HG02885 (cell line): ENCODE measurements around the gene CTCFL.
A peak's percentile ranks its signal among the peaks of the same experiment; 100 is the strongest.

Experiments used
- ATAC-seq: cut with Tn5 transposase; IDR thresholded peaks from one replicate; pipeline ENCODE4 v1.9.1; 2021; ENCODE audit warnings: mild to moderate bottlenecking; ENCODE audit not compliant: unreplicated experiment, poor library complexity

Gene CTCFL

GRCh38 chr20:57469418-57470211 lies 55.3 kb downstream of the CTCFL start:
- ATAC-seq, result no peak

DNA sequence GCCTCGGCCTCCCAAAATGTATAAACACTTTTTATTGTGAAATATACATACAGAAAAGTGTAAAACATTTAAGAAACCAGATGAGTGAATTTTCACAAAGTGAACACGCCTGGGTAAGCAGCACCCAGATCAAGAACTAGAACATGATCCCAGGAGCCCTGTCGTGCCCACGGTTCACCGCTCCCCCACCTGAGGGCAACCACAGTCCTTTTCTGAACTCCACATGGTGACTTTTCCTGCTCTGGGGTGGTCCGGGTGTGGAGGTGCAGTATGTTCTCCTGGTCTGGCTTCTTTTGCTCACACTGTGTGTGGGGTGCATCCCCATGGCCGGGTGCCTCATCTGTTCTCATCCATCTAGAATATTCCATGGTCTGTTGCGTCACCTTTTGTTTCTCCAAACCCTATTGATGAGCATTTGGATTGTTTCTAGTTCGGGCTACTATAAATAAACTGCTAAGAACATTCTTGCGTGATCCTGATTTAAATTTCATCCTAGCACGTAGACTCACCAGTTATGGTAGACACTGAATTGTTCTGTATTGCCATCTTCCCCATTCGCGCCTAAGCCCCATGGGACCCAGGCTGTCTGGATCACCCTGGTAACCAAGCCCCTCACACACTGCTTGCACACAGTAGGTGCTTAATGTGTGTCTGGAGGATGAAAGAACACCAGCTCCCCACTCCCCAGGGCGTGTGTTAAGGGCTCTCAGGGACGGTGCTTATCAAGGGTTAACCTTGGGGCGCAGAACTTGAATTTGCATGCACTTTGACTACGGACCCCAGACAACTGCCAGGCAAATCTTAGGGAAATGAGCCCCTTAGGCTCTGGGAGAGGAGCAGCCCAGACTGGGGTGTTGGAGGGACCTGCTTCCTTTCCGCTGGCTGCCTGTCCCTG lies 56.2 kb downstream of the CTCFL start:
- no peak for ATAC-seq

DNA sequence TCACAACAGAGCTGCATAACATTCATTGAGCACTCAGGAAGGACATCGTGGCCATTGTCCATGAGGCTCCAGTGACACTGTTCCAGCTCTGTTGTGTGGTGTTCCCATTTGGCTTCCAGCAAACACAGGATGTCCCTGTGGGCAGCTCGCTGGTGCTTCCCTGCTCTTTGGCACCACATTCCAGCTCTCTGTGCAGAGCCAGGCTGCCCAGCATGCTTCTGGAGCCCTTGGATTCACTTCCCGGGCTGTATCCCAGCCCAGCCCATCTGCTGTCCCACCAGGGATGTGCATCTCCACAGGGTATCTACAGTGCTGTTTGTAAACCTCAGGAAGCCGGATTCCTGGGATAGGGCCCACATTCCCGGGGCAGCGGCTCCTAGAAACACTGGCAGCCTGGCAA lies 57.2 kb downstream of the CTCFL start:
- ATAC-seq, result no peak

GRCh38 chr20:57465943-57466342 lies 59.0 kb downstream of the CTCFL start:
- no peak for ATAC-seq

GRCh38 chr20:57465486-57465885 lies 59.5 kb downstream of the CTCFL start:
- ATAC-seq, result no peak

DNA sequence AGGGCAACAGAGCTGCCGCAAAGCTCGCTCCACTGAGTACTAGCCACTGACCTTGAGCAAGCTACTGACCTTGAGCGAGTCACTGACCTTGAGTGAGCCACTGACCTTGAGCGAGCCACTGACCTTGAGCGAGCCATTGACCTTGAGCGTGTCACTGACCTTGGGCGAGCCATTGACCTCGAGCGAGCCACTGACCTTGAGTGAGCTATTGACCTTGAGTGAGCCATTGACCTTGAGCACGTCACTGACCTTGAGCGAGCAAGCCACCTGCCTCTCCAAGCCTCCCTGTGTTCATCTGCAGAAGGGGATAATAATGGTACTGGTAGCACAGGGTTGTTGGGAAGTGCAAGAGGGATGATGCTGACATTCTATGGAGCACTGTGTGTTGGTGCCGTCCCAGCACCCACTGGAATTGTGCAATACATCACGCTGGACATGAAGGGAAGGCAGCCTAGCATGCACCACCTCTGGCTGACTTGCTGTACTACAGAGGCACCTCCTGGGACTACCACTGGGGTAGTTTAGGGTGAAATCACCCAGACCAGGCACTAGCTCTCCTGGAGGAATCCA lies 60.2 kb downstream of the CTCFL start:
- no peak for ATAC-seq

DNA sequence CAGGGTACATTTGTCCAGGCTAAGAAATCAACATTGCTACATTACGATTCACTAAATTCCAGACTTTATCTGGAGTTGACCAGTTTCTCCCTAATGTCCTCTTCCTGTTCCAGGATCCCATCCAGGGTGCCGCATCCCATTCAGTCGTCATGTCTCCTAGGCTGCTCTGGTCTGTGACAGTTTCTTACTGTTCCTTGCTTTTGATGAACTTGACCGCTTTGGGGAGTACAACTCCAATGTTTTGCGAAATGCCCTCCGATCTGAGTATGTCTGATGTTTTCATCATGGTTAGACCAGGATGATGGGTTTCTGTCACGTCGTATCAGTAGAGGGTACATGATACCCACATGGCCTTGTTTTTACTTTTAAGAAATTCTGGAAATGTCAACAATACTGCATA lies 62.2 kb downstream of the CTCFL start:
- no peak for ATAC-seq

GRCh38 chr20:57461726-57462125 lies 63.2 kb downstream of the CTCFL start:
- no peak for ATAC-seq

- ATAC-seq, result no peak
These were observed 64.0 kb downstream of the CTCFL start for GRCh38 chr20:57460781-57461465.

DNA sequence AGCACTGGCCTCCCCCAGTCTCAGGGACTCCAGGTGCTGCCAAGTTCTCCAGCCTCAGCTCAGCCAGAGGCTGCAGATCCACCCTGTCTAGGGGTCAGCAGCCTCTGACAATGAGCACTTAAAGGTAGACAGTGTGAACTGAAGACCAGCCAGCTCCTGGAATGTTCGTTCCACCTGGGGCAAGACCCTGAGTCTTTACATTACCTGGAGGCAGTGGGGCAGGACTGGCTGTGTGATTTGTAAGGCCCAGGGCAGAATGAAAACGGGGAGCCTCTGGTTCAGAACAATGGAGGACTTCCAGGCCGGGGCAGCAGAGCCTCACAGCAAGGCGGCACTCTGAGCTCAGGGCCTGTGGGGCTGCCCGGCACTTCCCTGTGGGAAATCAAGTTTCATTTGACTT lies 65.0 kb downstream of the CTCFL start:
- ATAC-seq, result no peak

DNA sequence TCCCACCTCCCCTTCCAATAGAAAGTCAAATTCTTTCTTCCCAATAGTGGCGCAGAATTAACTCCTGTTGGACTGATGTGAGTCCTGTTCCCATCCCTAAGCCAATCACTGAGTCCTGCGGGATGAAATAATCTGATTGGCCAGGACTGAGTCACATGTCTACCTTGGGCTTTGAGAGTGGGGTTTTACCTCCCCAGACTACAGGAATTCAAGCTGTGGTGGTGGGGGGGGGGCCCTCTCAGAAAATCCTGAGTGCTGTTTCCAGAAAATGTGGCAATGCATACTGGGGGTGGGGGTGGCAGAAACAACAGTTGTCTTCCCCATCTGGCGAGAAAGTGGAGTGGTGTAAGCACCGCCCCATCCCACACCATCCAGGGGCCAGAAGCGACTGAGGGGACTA lies 65.7 kb downstream of the CTCFL start:
- no peak for ATAC-seq

- no peak for ATAC-seq
These were observed 66.4 kb downstream of the CTCFL start for GRCh38 chr20:57458400-57459160.

DNA sequence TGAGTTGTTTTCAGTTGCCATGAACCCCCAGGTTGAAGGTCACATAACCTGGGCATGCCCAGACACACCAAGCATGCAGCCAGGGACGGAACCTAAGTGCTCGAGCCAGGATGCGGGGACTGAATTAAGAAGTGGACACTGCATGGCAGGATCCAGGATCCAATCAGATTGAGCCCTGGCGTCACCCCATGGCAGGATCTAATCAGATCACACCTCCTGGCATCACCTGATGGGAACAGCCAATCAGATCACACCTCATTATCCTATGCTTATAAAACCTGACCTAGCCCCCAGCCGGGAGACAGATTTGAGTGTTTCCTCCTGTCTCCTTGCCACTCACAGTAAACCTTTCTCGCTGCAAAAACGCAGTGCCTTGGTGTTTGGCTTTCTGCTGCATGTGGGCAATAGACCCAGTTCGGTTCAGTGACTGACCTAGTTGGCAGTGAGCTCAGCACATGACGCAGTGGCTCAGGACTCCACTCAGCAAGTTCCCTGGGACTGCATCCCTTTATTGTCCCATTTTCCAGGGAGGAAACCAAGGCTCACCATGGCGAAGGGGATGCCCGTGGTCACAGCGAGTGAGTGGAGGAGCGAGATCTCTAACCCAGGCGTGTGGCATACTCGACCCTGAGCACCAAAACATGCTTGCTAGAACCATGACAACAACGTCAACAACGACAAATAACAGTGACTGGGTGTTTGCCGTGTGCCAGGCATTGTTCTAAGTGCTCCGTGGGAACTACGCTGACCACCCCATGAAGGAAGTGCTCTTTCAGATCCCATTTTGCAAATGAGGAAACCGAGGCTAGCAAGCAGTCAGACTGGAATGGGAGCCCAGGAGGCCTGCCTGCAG lies 67.5 kb downstream of the CTCFL start:
- no peak for ATAC-seq

GRCh38 chr20:57456116-57456515 lies 68.8 kb downstream of the CTCFL start:
- ATAC-seq, result no peak

DNA sequence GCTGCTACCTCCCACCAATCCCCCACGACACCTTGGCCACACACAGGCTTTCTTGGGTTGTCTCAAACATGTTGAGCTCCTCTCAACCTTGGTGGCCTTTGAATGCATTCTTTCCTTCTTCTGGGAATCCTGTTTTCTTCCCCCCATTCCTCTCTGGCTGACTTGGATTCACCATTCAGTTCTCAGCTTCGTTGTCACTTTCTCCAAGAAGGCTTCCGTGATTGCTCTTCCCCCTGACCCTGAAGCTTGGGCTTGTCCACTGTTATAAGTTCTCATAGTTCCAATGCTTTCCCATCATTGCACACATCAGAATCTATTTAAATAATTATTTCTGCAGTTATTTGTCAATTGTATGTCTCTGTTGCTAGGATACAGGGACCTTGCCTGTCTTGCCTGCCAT lies 69.6 kb downstream of the CTCFL start:
- ATAC-seq, result no peak

DNA sequence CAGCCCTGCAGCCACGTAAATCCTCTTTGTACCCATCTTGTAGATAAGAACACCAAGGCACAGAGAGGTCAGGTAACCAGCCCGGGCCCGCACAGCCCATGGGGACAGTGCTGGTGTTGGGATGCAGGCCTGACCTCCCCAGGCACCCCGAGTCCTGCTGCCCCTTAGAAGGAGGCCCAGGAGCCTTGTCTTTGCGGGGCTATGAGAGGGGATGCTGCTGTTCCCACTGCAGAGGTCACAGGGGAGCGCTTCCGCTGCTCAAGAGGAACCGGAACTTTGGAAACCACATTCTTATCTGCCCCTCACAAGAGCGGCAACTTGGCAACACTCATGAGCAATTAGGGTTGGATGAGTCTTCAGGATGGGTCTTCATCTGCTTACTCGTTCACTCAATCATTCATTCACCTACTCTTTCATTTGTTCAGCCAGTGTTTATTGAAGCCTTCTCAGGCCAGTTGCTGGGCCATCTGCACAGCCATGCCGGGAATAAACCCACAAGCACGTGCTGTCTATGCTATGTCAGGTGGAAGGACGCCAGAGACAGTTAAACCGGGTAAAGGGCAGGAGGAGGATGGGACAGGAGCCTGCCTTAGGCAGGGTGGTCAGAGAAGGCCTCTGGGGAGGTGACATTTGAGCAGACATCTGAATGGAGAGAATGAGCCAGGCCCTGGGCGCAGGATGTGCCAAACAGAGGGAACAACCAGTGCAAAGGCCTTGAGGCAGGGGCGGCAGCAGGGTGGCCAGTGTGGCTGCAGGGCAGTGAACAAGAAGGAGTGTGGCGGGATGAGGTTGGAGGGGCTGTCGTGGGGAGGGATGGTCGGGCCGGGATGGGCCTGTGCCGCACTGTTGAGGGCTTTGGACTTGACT lies 72.9 kb downstream of the CTCFL start:
- ATAC-seq, result peak; percentile 39

- no peak for ATAC-seq
These were observed 73.5 kb downstream of the CTCFL start for GRCh38 chr20:57451431-57451794.

DNA sequence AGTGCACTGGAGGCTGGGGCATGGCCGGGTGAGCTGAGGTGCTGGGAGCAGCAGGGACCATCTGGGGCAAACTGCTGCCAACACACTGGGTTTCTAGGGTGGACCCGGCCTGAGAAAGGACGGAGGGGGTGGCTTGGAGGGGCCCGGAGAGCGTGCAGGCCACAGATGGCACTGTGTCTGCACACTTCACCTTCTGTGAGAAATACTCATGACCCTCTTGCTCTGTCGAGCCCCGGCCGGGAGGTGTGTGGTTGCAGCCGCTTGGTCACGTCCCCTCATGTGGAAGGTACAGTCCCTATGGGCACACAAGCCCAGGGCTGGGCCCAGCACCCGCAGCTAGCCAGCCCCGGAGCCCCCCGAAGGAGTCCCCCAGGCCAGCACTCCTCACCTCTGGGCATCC lies 74.0 kb downstream of the CTCFL start:
- ATAC-seq, result peak; percentile 15
